Left lung (tissue), 10 donors: ENCODE data around the gene RGS3. TPM values are rescaled to one million over a fixed set of nuclear protein-coding genes. Genes with fewer than 3 reads are reported as not detected.
A peak's percentile ranks its signal among the peaks of the same experiment; 100 is the strongest.

ENCODE experiments used
- ATAC-seq: fragments of 200-7000 bp; cut with Tn5 transposase; one replicate; pipeline ENCODE4 v1.9.1; 2020; ENCODE audit warnings: moderate library complexity
- DNase-seq, 4 donors: peaks; one replicate each; pipeline ENCODE4 v3.0.0-alpha.2; 2013 to 2020
- H3K27ac ChIP-seq, 2 donors: fragments of 200-600 bp; sonication (generic) in 1 of 2; one replicate each; pipeline versions ENCODE4 v1.5.0 to v1.8.0; 2020 to 2021
- H3K27me3 ChIP-seq, 2 donors: fragments of 200-600 bp; sonication (generic) in 1 of 2; one replicate each; pipeline versions ENCODE4 v1.5.0 to v1.8.0; 2020 to 2021
- H3K36me3 ChIP-seq, 2 donors: fragments of 200-600 bp; sonication (generic) in 1 of 2; one replicate each; pipeline versions ENCODE4 v1.5.0 to v1.8.0; 2020 to 2021
- H3K4me1 ChIP-seq, 2 donors: fragments of 200-600 bp; one replicate each; pipeline ENCODE4 v1.8.0; 2021
- H3K4me3 ChIP-seq, 2 donors: fragments of 200-600 bp; sonication (generic) in 1 of 2; one replicate each; pipeline versions ENCODE4 v1.5.0 to v1.8.0; 2020 to 2021; ENCODE audit warnings: mild to moderate bottlenecking in 1 of 2
- H3K9me3 ChIP-seq, 2 donors: fragments of 200-600 bp; sonication (generic) in 1 of 2; one replicate each; pipeline versions ENCODE4 v1.5.0 to v1.8.0; 2020 to 2021
- CTCF ChIP-seq, 2 donors: fragments of 200-600 bp; sonication (generic) in 1 of 2; IDR thresholded peaks; one replicate each; pipeline versions ENCODE4 v1.5.0 to v1.8.0; 2021; ENCODE audit warnings: antibody characterized with exemption in 2 of 2
- intact Hi-C, 2 donors: fragments of 100-400 bp; cut with DNase I; formaldehyde crosslinking; loops; one replicate each; pipeline versions ENCODE4 v1.11.2 to v1.14.2; 2022
- polyA plus RNA-seq, 6 donors: library from polyadenylated mRNA; unstranded; fragments of 120-200 nt; gene quantifications; one replicate each; pipeline ENCODE4 v1.2.1, GENCODE V29; 2013; ENCODE audit not compliant: insufficient read length in 6 of 6
- total RNA-seq, 2 donors: library from RNA; stranded (reverse); fragmentation: NEBNext Ultra II Directional; extraction: Animal tissue kit (Norgen Biotek cat#: 25700); gene quantifications; one replicate each; pipeline ENCODE4 v1.2.1, GENCODE V29; 2021
- donor health status: DM: no; HTN: yes; CAD: no.
- donor health status: DM: no; HTN: no; CAD: no.

RGS3 gene
- total and polyA plus RNA-seq, 8 donors: 69.6 to 96.9 (median 77.4) TPM

GRCh38 chr9:113580954-113581311 is 117.4 kb downstream of the RGS3 start:
- peak overlapping the region; percentile 88 to 92 for H3K27ac ChIP-seq
- intact Hi-C loops: loop anchor here in 1 of 2 donors (5.0 kb wide), 1 partner anchor 134 kb away; no protein-coding TSS in a partner anchor
- H3K27me3 ChIP-seq: no peaks in the 10 kb centered on the region
- no peaks in the 10 kb centered on the region for H3K9me3 ChIP-seq
- DNase-seq: no peak
- H3K4me1 ChIP-seq: peaks cover 41 to 93% of the 10 kb centered on the region in 2 donors
- peak; percentile 9 for ATAC-seq
- H3K4me3 ChIP-seq: peak overlapping the region; percentile 19 to 56
- peaks cover 0 to 32% of the 10 kb centered on the region in 2 donors for H3K36me3 ChIP-seq
- TF ChIP-seq CTCF (IDR thresholded peaks at IDR 0.05): no peak

- H3K4me1 ChIP-seq: peaks cover 42 to 100% of the 10 kb centered on the region in 2 donors
- no peaks in the 10 kb centered on the region for H3K9me3 ChIP-seq
- TF ChIP-seq CTCF (IDR thresholded peaks at IDR 0.05): no peak
- peak; percentile 78 for ATAC-seq
- intact Hi-C loops: loop anchor here in 1 of 2 donors (5.0 kb wide), 1 partner anchor 135 kb away; no protein-coding TSS in a partner anchor
- peak overlapping the region; percentile 88 to 92 for H3K27ac ChIP-seq
- H3K4me3 ChIP-seq: peak overlapping the region; percentile 19 to 56
- H3K36me3 ChIP-seq: peaks cover 0 to 42% of the 10 kb centered on the region in 2 donors
- DNase-seq: peak in 3 of 4 donors; percentile 75 to 90 (median 90)
- H3K27me3 ChIP-seq: no peaks in the 10 kb centered on the region
These were observed 118.6 kb downstream of the RGS3 start for GRCh38 chr9:113581865-113582697.

- Histone ChIP-seq H3K9me3 (no peaks in the 10 kb centered on the region), H3K4me1 (peaks cover 43 to 100% of the 10 kb centered on the region in 2 donors), H3K27me3 (no peaks in the 10 kb centered on the region), H3K27ac (peak overlapping the region; percentile 88 to 92), H3K4me3 (peak overlapping the region; percentile 19 to 56), H3K36me3 (peaks cover 0 to 48% of the 10 kb centered on the region in 2 donors)
- DNase-seq (no peak), ATAC-seq (no peak)
- no peak for TF ChIP-seq CTCF (IDR thresholded peaks at IDR 0.05)
- intact Hi-C loops: loop anchor here in 1 of 2 donors (5.0 kb wide), 1 partner anchor 135 kb away; no protein-coding TSS in a partner anchor
These were observed 119.2 kb downstream of the RGS3 start for GRCh38 chr9:113582698-113583200.

- DNase-seq (peak in 2 of 4 donors; percentile 32 to 72), ATAC-seq (no peak)
- intact Hi-C loops: loop anchor here in 1 of 2 donors (5.0 kb wide), 1 partner anchor 136 kb away; no protein-coding TSS in a partner anchor
- no peak for TF ChIP-seq CTCF (IDR thresholded peaks at IDR 0.05)
- H3K27ac ChIP-seq: peak overlapping the region in 1 of 2 donors; percentile 63
- no peaks in the 10 kb centered on the region for H3K9me3 ChIP-seq
- no peak overlapping the region for H3K4me3 ChIP-seq
- peaks cover 0 to 56% of the 10 kb centered on the region in 2 donors for H3K36me3 ChIP-seq
- peaks cover 36 to 100% of the 10 kb centered on the region in 2 donors for H3K4me1 ChIP-seq
- H3K27me3 ChIP-seq: no peaks in the 10 kb centered on the region
These were observed 120.2 kb downstream of the RGS3 start for GRCh38 chr9:113583511-113584427.
